ENCODE measurements around the gene TMEM167B. TPM values are rescaled to one million over a fixed set of nuclear protein-coding genes. Genes with fewer than 3 reads are reported as not detected.
A peak's percentile ranks its signal among the peaks of the same experiment; 100 is the strongest.

The TMEM167B gene
- polyA plus RNA-seq, 4 donors: 11.4 to 32.7 (median 17.1) TPM

DNA sequence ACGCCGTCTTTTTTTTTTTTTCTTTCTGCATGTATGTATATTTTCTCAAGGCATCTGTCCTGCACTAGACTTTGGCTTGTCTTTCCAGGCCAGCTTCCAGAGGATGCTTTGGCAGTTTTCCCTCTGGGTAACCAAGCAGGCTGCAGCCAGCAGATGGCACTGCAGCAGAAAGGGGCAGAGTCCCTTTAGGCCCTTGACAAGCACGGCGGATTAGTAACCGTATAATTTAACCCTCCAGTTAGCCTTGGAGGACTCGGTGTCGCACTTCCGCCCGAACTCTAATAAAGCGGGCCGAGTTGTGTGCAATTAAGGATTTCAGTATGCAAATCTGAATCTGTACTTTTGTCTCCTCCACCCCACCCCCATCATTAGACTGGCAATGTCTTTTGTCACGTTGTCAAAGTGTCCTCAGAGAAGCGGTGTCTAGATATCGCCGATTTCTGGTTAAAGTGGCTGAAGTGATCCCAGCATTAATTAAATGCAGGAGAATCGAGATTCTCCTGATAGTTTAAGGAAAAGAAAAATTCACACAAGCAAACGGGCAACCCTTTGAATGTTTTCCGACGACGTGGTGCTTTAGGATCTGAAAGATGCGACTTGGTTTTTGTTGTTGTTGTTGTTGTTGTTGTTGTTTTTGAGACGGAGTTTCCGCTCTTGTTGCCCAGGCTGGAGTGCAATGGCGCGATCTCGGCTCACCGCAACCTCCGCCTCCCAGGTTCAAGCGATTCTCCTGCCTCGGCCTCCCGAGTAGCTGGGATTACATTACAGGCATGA, 1.1 kb upstream of the TMEM167B start:
- DNase-seq (peak; percentile 88 to 91), FAIRE-seq (no peak)
- peak overlapping the region in 2 of 3 donors; percentile 63 to 87 for H3K4me3 ChIP-seq (ENCODE audit: low read depth in 1 of 3, low read length in 3 of 3)
- 52 to 54% (median 54%) methylated on average over 31 of the region's 31 CpGs for WGBS, 3 donors
- H3K27ac ChIP-seq (ENCODE audit: low read depth in 1 of 3, low read length in 2 of 3): peak overlapping the region; percentile 89 to 98 (median 94)
- peaks cover 0 to 8% of the 10 kb centered on the region in 2 donors for H3K9me3 ChIP-seq (ENCODE audit: control insufficient read depth in 2 of 2, insufficient read depth in 1 of 2, low read depth in 1 of 2, low read length in 1 of 2)
- H3K4me1 ChIP-seq (ENCODE audit: control insufficient read depth in 3 of 3, insufficient read depth in 2 of 3, low read depth in 1 of 3, low read length in 2 of 3): peaks cover 0 to 5% (median 0%) of the 10 kb centered on the region in 3 donors
- H3K36me3 ChIP-seq (ENCODE audit: control insufficient read depth in 3 of 3, insufficient read depth in 2 of 3, low read depth in 1 of 3, low read length in 3 of 3): peaks cover 0 to 10% (median 2%) of the 10 kb centered on the region in 3 donors
- no peaks in the 10 kb centered on the region for H3K27me3 ChIP-seq (ENCODE audit: control insufficient read depth in 3 of 3, insufficient read depth in 3 of 3, low read length in 3 of 3)

DNA sequence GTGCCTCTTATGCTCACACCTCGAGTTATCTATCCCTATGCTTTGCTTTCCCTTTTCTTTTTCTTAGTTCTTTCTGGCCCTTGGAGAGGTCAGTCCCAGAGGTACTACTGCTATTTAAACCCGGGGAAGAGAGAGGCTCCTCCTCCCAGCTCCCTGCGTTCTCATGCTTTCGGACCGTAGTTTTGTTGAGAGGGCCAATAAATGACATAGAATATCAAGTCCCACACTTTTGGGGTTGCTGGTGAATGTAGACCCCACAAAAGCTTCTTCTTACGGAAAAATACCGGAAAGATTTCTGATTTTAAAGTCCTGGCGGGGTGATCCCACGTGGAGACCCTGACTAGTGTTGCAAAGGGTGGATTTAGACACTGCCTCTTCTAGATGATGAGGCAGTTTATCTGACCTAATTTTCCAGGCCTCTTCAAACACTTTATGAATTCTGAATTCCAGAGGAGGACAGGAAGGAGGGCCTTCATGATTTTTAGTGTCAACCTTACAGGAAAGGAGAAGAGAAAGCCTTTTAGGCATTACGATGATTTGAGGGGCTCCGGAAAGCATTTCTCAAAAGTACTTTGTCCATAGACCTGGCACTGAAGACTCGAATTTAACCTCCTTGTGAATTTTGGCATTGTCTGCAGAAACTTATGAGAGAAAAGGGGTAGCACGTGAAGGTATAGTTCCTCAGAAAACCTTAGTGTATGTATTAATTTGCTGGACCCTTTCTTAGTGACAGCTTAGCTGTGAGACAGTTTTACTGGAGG, 694 bp downstream of the TMEM167B start:
- DNase-seq (peak in 1 of 2 donors; percentile 63), FAIRE-seq (no peak)
- 1 to 2% (median 1%) methylated on average over 13 of the region's 13 CpGs for WGBS, 3 donors

DNA sequence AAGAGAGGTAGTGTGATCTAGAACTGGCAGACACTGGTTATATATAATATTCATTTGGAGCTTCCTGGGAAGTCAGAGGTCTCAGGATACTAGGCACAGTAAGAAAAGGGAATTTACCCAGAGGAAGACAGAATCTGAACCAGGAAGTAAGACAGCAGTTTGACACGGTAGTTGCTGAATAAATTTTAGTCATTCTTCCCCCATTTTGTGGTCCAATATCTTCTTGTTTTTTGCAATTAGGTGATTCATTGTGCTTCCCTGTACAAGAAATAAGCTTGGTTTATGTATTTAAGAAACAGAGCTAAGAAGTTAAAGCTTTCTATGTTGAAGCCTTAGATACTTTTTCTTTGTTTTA, 1.3 kb downstream of the TMEM167B start:
- Histone ChIP-seq H3K27me3 (ENCODE audit: control insufficient read depth in 3 of 3, insufficient read depth in 3 of 3, low read length in 3 of 3) (no peaks in the 10 kb centered on the region), H3K27ac (ENCODE audit: low read depth in 1 of 3, low read length in 2 of 3) (peak overlapping the region in 2 of 3 donors; percentile 94 to 98), H3K4me3 (ENCODE audit: low read depth in 1 of 3, low read length in 3 of 3) (peak overlapping the region; percentile 63 to 87 (median 87)), H3K36me3 (ENCODE audit: control insufficient read depth in 3 of 3, insufficient read depth in 2 of 3, low read depth in 1 of 3, low read length in 3 of 3) (peaks cover 0 to 11% (median 2%) of the 10 kb centered on the region in 3 donors), H3K9me3 (ENCODE audit: control insufficient read depth in 2 of 2, insufficient read depth in 1 of 2, low read depth in 1 of 2, low read length in 1 of 2) (peaks cover 0 to 8% of the 10 kb centered on the region in 2 donors), H3K4me1 (ENCODE audit: control insufficient read depth in 3 of 3, insufficient read depth in 2 of 3, low read depth in 1 of 3, low read length in 2 of 3) (peaks cover 0 to 9% (median 0%) of the 10 kb centered on the region in 3 donors)
- DNase-seq: peak; percentile 39 to 40
- 0 to 4% (median 3%) methylated on average over 1 of the region's 1 CpG for whole genome bisulfite sequencing, 3 donors
- no peak for FAIRE-seq

More for the DNA sequence above, 694 bp downstream of the TMEM167B start:
- peaks cover 0 to 11% (median 2%) of the 10 kb centered on the region in 3 donors for H3K36me3 ChIP-seq (ENCODE audit: control insufficient read depth in 3 of 3, insufficient read depth in 2 of 3, low read depth in 1 of 3, low read length in 3 of 3)
- H3K4me3 ChIP-seq (ENCODE audit: low read depth in 1 of 3, low read length in 3 of 3): peak overlapping the region; percentile 63 to 87 (median 87)
- peaks cover 0 to 8% of the 10 kb centered on the region in 2 donors for H3K9me3 ChIP-seq (ENCODE audit: control insufficient read depth in 2 of 2, insufficient read depth in 1 of 2, low read depth in 1 of 2, low read length in 1 of 2)
- peak overlapping the region; percentile 89 to 98 (median 94) for H3K27ac ChIP-seq (ENCODE audit: low read depth in 1 of 3, low read length in 2 of 3)
- H3K4me1 ChIP-seq (ENCODE audit: control insufficient read depth in 3 of 3, insufficient read depth in 2 of 3, low read depth in 1 of 3, low read length in 2 of 3): peaks cover 0 to 7% (median 0%) of the 10 kb centered on the region in 3 donors
- H3K27me3 ChIP-seq (ENCODE audit: control insufficient read depth in 3 of 3, insufficient read depth in 3 of 3, low read length in 3 of 3): no peaks in the 10 kb centered on the region

DNA sequence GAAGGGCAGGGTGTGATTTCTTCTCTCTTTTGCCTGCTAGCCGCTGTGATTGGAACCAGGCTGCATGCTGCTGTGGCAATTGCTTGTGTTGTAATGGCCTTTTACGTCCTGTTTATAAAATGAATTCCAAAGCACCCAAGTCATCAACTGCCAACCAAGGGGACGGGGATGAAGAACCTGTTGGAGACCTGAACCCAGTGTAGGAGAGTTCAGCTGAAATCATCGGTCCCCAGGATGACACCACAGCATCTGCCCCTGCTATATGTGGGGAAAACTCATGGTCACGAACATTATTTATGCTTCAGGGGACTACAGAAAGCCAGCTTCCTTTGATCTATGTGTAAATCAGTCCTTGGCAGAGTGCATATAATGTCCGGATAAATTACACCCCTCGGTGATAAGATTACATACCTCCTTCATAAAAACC, 3.8 kb downstream of the TMEM167B start:
- 52 to 74% (median 70%) methylated on average over 7 of the region's 7 CpGs for WGBS, 3 donors

DNA sequence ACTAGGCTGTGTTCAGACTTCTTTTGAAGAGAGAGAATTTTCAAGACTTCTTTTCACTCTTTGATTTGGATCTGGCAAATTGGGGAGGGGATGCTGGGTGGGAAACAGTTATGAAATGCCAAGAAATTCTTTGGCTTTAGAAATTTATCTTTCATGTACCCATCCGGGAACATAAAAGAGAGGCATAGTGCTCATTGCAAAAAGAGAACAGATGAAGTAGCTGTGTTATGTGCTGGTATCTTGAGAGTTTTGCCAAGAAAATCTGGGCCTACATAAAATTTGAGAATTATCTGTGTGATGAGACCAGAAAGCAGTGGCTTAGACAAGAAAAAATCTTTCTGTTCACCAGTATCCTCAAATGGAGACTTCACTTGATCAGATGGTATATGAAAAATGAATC, 4.3 kb downstream of the TMEM167B start:
- H3K4me3 ChIP-seq (ENCODE audit: low read depth in 1 of 3, low read length in 3 of 3): no peak overlapping the region
- DNase-seq (no peak), FAIRE-seq (no peak)
- peaks cover 0 to 9% (median 0%) of the 10 kb centered on the region in 3 donors for H3K4me1 ChIP-seq (ENCODE audit: control insufficient read depth in 3 of 3, insufficient read depth in 2 of 3, low read depth in 1 of 3, low read length in 2 of 3)
- 93 to 95% (median 93%) methylated on average over 1 of the region's 1 CpG for WGBS, 3 donors
- no peaks in the 10 kb centered on the region for H3K27me3 ChIP-seq (ENCODE audit: control insufficient read depth in 3 of 3, insufficient read depth in 3 of 3, low read length in 3 of 3)
- peaks cover 0 to under 1% of the 10 kb centered on the region in 2 donors for H3K9me3 ChIP-seq (ENCODE audit: control insufficient read depth in 2 of 2, insufficient read depth in 1 of 2, low read depth in 1 of 2, low read length in 1 of 2)
- no peak overlapping the region for H3K27ac ChIP-seq (ENCODE audit: low read depth in 1 of 3, low read length in 2 of 3)
- H3K36me3 ChIP-seq (ENCODE audit: control insufficient read depth in 3 of 3, insufficient read depth in 2 of 3, low read depth in 1 of 3, low read length in 3 of 3): peaks cover 0 to 11% (median 2%) of the 10 kb centered on the region in 3 donors

More for the DNA sequence above, 3.8 kb downstream of the TMEM167B start:
- H3K27ac ChIP-seq (ENCODE audit: low read depth in 1 of 3, low read length in 2 of 3): no peak overlapping the region
- peaks cover 0 to 9% (median 0%) of the 10 kb centered on the region in 3 donors for H3K4me1 ChIP-seq (ENCODE audit: control insufficient read depth in 3 of 3, insufficient read depth in 2 of 3, low read depth in 1 of 3, low read length in 2 of 3)
- no peak overlapping the region for H3K4me3 ChIP-seq (ENCODE audit: low read depth in 1 of 3, low read length in 3 of 3)
- peaks cover 0 to 6% of the 10 kb centered on the region in 2 donors for H3K9me3 ChIP-seq (ENCODE audit: control insufficient read depth in 2 of 2, insufficient read depth in 1 of 2, low read depth in 1 of 2, low read length in 1 of 2)
- DNase-seq (no peak), FAIRE-seq (no peak)
- H3K27me3 ChIP-seq (ENCODE audit: control insufficient read depth in 3 of 3, insufficient read depth in 3 of 3, low read length in 3 of 3): no peaks in the 10 kb centered on the region
- H3K36me3 ChIP-seq (ENCODE audit: control insufficient read depth in 3 of 3, insufficient read depth in 2 of 3, low read depth in 1 of 3, low read length in 3 of 3): peaks cover 0 to 11% (median 2%) of the 10 kb centered on the region in 3 donors

DNA sequence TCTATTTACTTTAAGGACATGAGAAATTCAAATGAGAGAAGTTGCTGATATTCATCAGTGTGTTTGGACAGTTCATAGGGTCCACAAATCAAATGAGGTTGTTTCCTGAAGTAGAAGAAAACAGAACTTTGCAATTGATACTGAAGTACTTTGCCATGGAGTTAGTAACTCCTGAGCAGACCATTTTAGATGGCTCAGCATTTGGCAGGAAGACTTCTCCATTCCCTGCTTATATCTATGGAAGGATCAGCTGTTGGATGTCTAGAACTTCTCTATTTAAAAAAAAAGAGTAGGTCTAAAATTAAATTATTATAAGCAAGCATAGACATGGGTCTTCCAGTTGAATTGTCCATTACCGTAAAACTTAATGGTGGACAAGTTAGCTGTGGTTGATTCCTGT, 5.1 kb downstream of the TMEM167B start:
- no peak for DNase-seq
- 92 to 95% (median 94%) methylated on average over 1 of the region's 1 CpG for WGBS, 3 donors
- Histone ChIP-seq H3K27me3 (ENCODE audit: control insufficient read depth in 3 of 3, insufficient read depth in 3 of 3, low read length in 3 of 3) (no peaks in the 10 kb centered on the region), H3K27ac (ENCODE audit: low read depth in 1 of 3, low read length in 2 of 3) (no peak overlapping the region), H3K4me3 (ENCODE audit: low read depth in 1 of 3, low read length in 3 of 3) (no peak overlapping the region), H3K4me1 (ENCODE audit: control insufficient read depth in 3 of 3, insufficient read depth in 2 of 3, low read depth in 1 of 3, low read length in 2 of 3) (peaks cover 0 to 9% (median 0%) of the 10 kb centered on the region in 3 donors), H3K9me3 (ENCODE audit: control insufficient read depth in 2 of 2, insufficient read depth in 1 of 2, low read depth in 1 of 2, low read length in 1 of 2) (no peaks in the 10 kb centered on the region), H3K36me3 (ENCODE audit: control insufficient read depth in 3 of 3, insufficient read depth in 2 of 3, low read depth in 1 of 3, low read length in 3 of 3) (peaks cover 0 to 11% (median 2%) of the 10 kb centered on the region in 3 donors)
- no peak for FAIRE-seq

DNA sequence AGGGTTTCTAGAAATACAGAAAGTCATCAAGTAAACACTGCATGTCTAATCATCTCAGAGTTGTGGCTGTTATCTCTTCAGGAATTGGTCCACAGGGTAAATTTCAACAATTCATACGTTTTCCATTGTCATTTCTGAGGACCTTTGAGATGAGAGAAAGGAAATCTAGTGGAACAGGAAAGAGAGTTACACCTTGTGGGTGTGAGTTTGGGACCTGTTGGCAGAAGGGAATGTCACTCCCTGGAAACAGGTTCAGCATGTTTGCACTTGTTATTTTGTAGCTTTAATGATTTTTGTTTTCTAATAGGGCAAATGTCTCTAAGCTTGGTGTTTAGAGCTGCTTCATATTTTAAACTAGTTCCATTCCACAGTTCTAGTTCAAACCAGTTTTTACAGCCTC, 5.6 kb downstream of the TMEM167B start:
- Histone ChIP-seq H3K27ac (ENCODE audit: low read depth in 1 of 3, low read length in 2 of 3) (peak overlapping the region in 1 of 3 donors; percentile 8), H3K4me1 (ENCODE audit: control insufficient read depth in 3 of 3, insufficient read depth in 2 of 3, low read depth in 1 of 3, low read length in 2 of 3) (peaks cover 0 to 9% (median 0%) of the 10 kb centered on the region in 3 donors), H3K9me3 (ENCODE audit: control insufficient read depth in 2 of 2, insufficient read depth in 1 of 2, low read depth in 1 of 2, low read length in 1 of 2) (no peaks in the 10 kb centered on the region), H3K27me3 (ENCODE audit: control insufficient read depth in 3 of 3, insufficient read depth in 3 of 3, low read length in 3 of 3) (no peaks in the 10 kb centered on the region), H3K36me3 (ENCODE audit: control insufficient read depth in 3 of 3, insufficient read depth in 2 of 3, low read depth in 1 of 3, low read length in 3 of 3) (peaks cover 0 to 11% (median 2%) of the 10 kb centered on the region in 3 donors), H3K4me3 (ENCODE audit: low read depth in 1 of 3, low read length in 3 of 3) (no peak overlapping the region)
- FAIRE-seq (no peak), DNase-seq (no peak)
- 9 to 58% (median 15%) methylated on average over 1 of the region's 1 CpG for WGBS, 3 donors

Measured in small intestine (tissue), 7 donors.